T-cell (primary cell): ENCODE results near the gene CD7. TPM values are rescaled to one million over a fixed set of nuclear protein-coding genes. Genes with fewer than 3 reads are reported as not detected.

ENCODE experiments used
- ATAC-seq, 4 experiments: fragments of 200-7000 bp in 3 of 4; fragments of 150-1000 bp in 1 of 4; cut with Tn5 transposase; replicated peaks in 1 of 4; 1 replicate in 3 of 4; 2 replicates in 1 of 4; pipeline ENCODE4 v1.10.0; 2021; ENCODE audit warnings: moderate library complexity in 3 of 4, mild to moderate bottlenecking in 2 of 4, moderate number of reproducible peaks in 1 of 4
- CTCF ChIA-PET, 2 donors: fragments of 300-600 bp; sonication (Branson Sonifier 250); formaldehyde crosslinking; loops; one replicate each; lab custom pipeline; 2022; ENCODE audit warnings: antibody characterized with exemption in 2 of 2; lab: Charles Lee
- POLR2A ChIA-PET, 2 donors: fragments of 300-600 bp; sonication (Branson Sonifier 250); formaldehyde crosslinking; loops; one replicate each; lab custom pipeline; 2022; ENCODE audit warnings: antibody characterized with exemption in 2 of 2; lab: Charles Lee
- DNase-seq, 35 experiments: peaks; one replicate each; pipeline versions ENCODE4 v3.0.0 to v3.0.0-alpha.2; 2013 to 2023
- H3K27ac ChIP-seq: one replicate; pipeline ENCODE4 v1.5.1; 2013; ENCODE audit warnings: low read length
- H3K27me3 ChIP-seq, 2 experiments: replicated peaks in 1 of 2; 1 replicate in 1 of 2; 2 replicates in 1 of 2; pipeline versions ENCODE4 v1.6.1 to v1.7.0; 2013; ENCODE audit warnings: low read length in 1 of 2, mixed read lengths in 1 of 2; ENCODE audit not compliant: control insufficient read depth in 2 of 2, insufficient read depth in 2 of 2; ENCODE audit errors: extremely low read depth in 1 of 2
- H3K36me3 ChIP-seq, 2 donors: 1 replicate in 1 of 2; 2 replicates in 1 of 2; pipeline versions ENCODE4 v1.6.1 to v1.7.0; 2013; ENCODE audit warnings: low read length in 1 of 2; ENCODE audit not compliant: control insufficient read depth in 2 of 2, insufficient read depth in 1 of 2; ENCODE audit errors: extremely low read depth in 1 of 2
- H3K4me1 ChIP-seq, 2 experiments: 1 replicate in 1 of 2; 2 replicates in 1 of 2; pipeline versions ENCODE4 v1.6.1 to v1.7.0; 2013; ENCODE audit warnings: low read length in 2 of 2, mixed read lengths in 1 of 2; ENCODE audit not compliant: insufficient read depth in 2 of 2, control insufficient read depth in 1 of 2; ENCODE audit errors: extremely low read depth in 1 of 2
- H3K4me3 ChIP-seq, 2 donors: 1 replicate in 1 of 2; 2 replicates in 1 of 2; pipeline versions ENCODE4 v1.5.1 to v1.7.0; 2013; ENCODE audit warnings: mild to moderate bottlenecking in 2 of 2, low read length in 1 of 2, moderate library complexity in 1 of 2; ENCODE audit not compliant: control insufficient read depth in 1 of 2; ENCODE audit errors: extremely low read depth in 1 of 2
- H3K9me3 ChIP-seq: 2 replicates; pipeline ENCODE4 v1.7.0; 2013
- H3K27ac Mint-ChIP-seq, 2 donors: one replicate each; pipeline ENCODE4 v1.8.0; 2020 to 2021; ENCODE audit warnings: mild to moderate bottlenecking in 2 of 2, mixed read lengths in 2 of 2
- H3K27me3 Mint-ChIP-seq, 2 donors: one replicate each; pipeline ENCODE4 v1.8.0; 2021 to 2022; ENCODE audit warnings: mixed read lengths in 2 of 2
- H3K36me3 Mint-ChIP-seq: one replicate; pipeline ENCODE4 v1.8.0; 2021; ENCODE audit warnings: mixed read lengths
- H3K4me1 Mint-ChIP-seq, 3 donors: one replicate each; pipeline ENCODE4 v1.8.0; 2020 to 2022; ENCODE audit warnings: mixed read lengths in 3 of 3, mild to moderate bottlenecking in 1 of 3
- H3K4me3 Mint-ChIP-seq, 3 donors: one replicate each; pipeline ENCODE4 v1.8.0; 2020 to 2022; ENCODE audit warnings: mild to moderate bottlenecking in 3 of 3, mixed read lengths in 3 of 3, moderate library complexity in 3 of 3
- H3K9me3 Mint-ChIP-seq, 3 donors: one replicate each; pipeline ENCODE4 v1.8.0; 2020 to 2022; ENCODE audit warnings: mixed read lengths in 3 of 3
- WGBS: methylation state at CpG from one replicate; pipeline ENCODE4 v1.1.5; 2013; ENCODE audit warnings: missing lambda C conversion rate; ENCODE audit not compliant: insufficient coverage; 5-methylcytosine and 5-hydroxymethylcytosine counted together
- total RNA-seq, 35 experiments: library from RNA in 6 of 35; stranded (reverse) in 6 of 35; fragments of 120-200 nt in 1 of 35; gene quantifications; one replicate each; pipeline versions ENCODE4 v1.2.1 to v1.2.4 and lab custom pipeline; 2013 to 2026

Gene CD7
- total RNA-seq, 5 donors from 2014 or later (not counting 1 experiment from before 2014, with no cell fraction given) = 104 to 265 (median 135) TPM

- Mint-ChIP-seq H3K4me1 (peaks cover 8 to 14% (median 8%) of the 10 kb centered on the region in 3 donors), H3K4me3 (no peak overlapping the region), H3K27ac (no peak overlapping the region), H3K27me3 (peaks cover 0 to 1% of the 10 kb centered on the region in 2 donors), H3K9me3 (no peaks in the 10 kb centered on the region), H3K36me3 (no peaks in the 10 kb centered on the region)
- DNase-seq (no peak), ATAC-seq (no peak)
- Histone ChIP-seq H3K27me3 (peaks cover 0 to 19% of the 10 kb centered on the region in 2 experiments), H3K27ac (no peak overlapping the region), H3K4me1 (peaks cover 0 to 9% of the 10 kb centered on the region in 2 experiments), H3K36me3 (peaks cover 0 to 3% of the 10 kb centered on the region in 2 donors), H3K9me3 (no peaks in the 10 kb centered on the region), H3K4me3 (no peak overlapping the region)
- CTCF ChIA-PET = no interaction called here
- POLR2A ChIA-PET = no interaction called here
- WGBS = 98% methylated on average over 5 of the region's 5 CpGs
Observed at GRCh38 chr17:82343560-82343959, 26.2 kb upstream of the CD7 start.

DNA sequence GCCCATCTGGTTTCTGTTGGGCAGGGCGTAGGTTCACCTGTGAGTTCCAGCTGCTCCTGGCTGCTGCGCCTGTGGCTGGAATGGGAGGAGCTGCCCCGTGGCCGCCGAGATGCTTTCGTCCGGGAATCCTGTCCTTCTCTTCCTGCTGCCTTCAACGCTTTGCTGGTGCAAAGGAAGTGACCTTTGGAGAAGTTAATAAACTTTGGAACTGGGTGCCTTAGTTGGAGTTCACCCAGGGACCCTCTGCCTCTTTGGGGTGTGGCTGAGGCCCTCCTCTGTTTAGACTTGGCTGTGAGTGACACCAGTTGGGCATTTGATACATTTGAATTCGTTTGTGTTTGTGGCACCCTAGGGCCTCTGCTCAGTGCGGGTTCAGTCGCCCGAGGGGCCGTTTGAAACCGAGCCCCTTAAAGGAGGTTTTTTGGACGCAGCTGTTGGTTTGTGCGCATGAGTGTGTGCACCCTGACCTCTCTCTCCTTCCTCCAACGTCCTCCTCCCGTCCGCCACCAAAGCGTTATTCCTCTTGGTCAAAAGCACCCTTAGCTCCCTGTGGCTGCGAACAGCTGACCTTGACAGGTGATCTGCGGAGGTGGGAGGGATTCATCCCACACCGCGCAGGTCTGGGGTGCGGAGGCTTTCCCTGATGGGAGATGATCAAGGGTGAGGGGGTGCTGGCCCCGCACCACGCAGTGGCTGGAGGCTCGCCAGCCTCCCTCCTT lies 25.1 kb upstream of the CD7 start:
- POLR2A ChIA-PET = no interaction called here
- Mint-ChIP-seq H3K4me1 (peaks cover 8 to 16% (median 8%) of the 10 kb centered on the region in 3 donors), H3K4me3 (no peak overlapping the region), H3K36me3 (no peaks in the 10 kb centered on the region), H3K27me3 (no peaks in the 10 kb centered on the region), H3K27ac (no peak overlapping the region), H3K9me3 (no peaks in the 10 kb centered on the region)
- DNase-seq = no peak
- peaks cover 0 to 9% of the 10 kb centered on the region in 2 experiments for H3K4me1 ChIP-seq
- H3K9me3 ChIP-seq = no peaks in the 10 kb centered on the region
- ATAC-seq = no peak
- no peak overlapping the region for H3K4me3 ChIP-seq
- H3K36me3 ChIP-seq = peaks cover 0 to 3% of the 10 kb centered on the region in 2 donors
- no peak overlapping the region for H3K27ac ChIP-seq
- CTCF ChIA-PET = no interaction called here
- H3K27me3 ChIP-seq = peaks cover 0 to 11% of the 10 kb centered on the region in 2 experiments
- 87% methylated on average over 11 of the region's 28 CpGs for WGBS

DNA sequence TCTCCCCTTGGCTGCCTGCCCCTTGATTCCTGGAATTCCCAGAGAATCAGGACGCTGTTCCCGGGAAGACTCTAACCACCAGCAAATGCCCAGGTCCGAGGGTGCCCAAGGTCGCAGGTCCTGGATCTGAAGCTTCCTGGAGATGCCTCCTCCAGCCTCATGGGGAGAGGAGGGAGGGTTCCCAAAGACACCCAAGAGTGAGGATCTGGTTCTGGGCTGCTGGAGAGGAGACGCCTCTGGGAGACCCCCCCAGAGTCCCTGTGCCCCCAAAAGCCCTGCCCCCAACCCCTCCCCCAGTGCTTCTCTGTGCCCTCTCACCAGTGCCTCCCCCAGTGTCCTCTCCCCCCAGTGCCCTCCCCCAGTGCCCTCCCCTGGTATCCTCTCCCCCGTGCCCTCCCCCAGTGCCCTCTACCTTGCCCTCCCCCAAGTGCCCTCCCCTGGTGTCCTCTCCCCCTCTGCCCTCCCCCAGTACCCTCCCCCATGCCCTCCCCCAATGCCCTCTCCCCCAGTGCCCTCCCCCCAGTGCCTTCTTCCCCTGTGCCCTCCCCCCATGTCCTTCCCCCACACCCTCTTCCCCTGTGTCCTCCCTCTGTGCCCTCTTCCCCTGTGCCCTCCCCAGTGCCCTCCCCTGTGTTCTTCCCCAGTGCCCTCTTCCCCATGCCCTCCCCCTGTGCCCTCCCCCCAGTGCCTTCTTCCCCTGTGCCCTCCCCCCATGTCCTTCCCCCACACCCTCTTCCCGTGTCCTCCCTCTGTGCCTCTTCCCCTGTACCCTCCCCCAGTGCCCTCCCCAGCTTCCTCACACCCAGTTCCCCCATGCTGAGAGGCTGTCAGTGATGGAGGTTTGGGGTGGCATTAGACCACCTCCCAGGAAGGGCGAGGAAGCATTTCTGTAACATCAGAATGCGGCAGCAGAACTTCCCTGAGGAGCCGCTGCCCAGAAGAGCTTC lies 22.5 kb upstream of the CD7 start:
- no peaks in the 10 kb centered on the region for H3K9me3 ChIP-seq
- H3K27ac ChIP-seq = no peak overlapping the region
- peaks cover 0 to 9% of the 10 kb centered on the region in 2 experiments for H3K4me1 ChIP-seq
- H3K4me3 ChIP-seq = no peak overlapping the region
- ChIA-PET POLR2A (no interaction called here), CTCF (no interaction called here)
- H3K36me3 Mint-ChIP-seq = no peaks in the 10 kb centered on the region
- no peak for DNase-seq
- no peak overlapping the region for H3K4me3 Mint-ChIP-seq
- ATAC-seq = no peak
- WGBS = 88% methylated on average over 5 of the region's 10 CpGs
- peaks cover 12 to 17% (median 13%) of the 10 kb centered on the region in 3 donors for H3K4me1 Mint-ChIP-seq
- H3K27ac Mint-ChIP-seq = no peak overlapping the region
- H3K9me3 Mint-ChIP-seq = no peaks in the 10 kb centered on the region
- peaks cover 0 to 2% of the 10 kb centered on the region in 2 donors for H3K27me3 Mint-ChIP-seq
- H3K36me3 ChIP-seq = no peaks in the 10 kb centered on the region
- peaks cover 0 to 6% of the 10 kb centered on the region in 2 experiments for H3K27me3 ChIP-seq

- DNase-seq = no peak
- H3K9me3 ChIP-seq = no peaks in the 10 kb centered on the region
- peaks cover 0 to 14% of the 10 kb centered on the region in 2 experiments for H3K27me3 ChIP-seq
- H3K4me3 ChIP-seq = no peak overlapping the region
- POLR2A ChIA-PET = no interaction called here
- peaks cover 0 to 2% of the 10 kb centered on the region in 2 donors for H3K27me3 Mint-ChIP-seq
- no peak overlapping the region for H3K4me3 Mint-ChIP-seq
- peaks cover 3 to 17% of the 10 kb centered on the region in 2 experiments for H3K4me1 ChIP-seq
- CTCF ChIA-PET = no interaction called here
- no peaks in the 10 kb centered on the region for H3K36me3 Mint-ChIP-seq
- no peak for ATAC-seq
- 71% methylated on average over 25 of the region's 29 CpGs for WGBS
- no peaks in the 10 kb centered on the region for H3K36me3 ChIP-seq
- no peak overlapping the region for H3K27ac ChIP-seq
- peaks cover 16 to 24% (median 19%) of the 10 kb centered on the region in 3 donors for H3K4me1 Mint-ChIP-seq
- H3K9me3 Mint-ChIP-seq = no peaks in the 10 kb centered on the region
- H3K27ac Mint-ChIP-seq = no peak overlapping the region
Observed at GRCh38 chr17:82338858-82339633, 21.6 kb upstream of the CD7 start.

GRCh38 chr17:82334622-82335394 lies 17.4 kb upstream of the CD7 start:
- ATAC-seq (peak; percentile 13 to 56 (median 26)), DNase-seq (peak in 2 of 35 experiments; percentile 22 to 46)
- Histone ChIP-seq H3K9me3 (no peaks in the 10 kb centered on the region), H3K36me3 (no peaks in the 10 kb centered on the region), H3K4me1 (peaks cover 6 to 35% of the 10 kb centered on the region in 2 experiments), H3K27me3 (peaks cover 0 to 50% of the 10 kb centered on the region in 2 experiments), H3K4me3 (peak overlapping the region; percentile 26 to 62), H3K27ac (peak overlapping the region; percentile 62)
- Mint-ChIP-seq H3K4me3 (peak overlapping the region; percentile 95 to 98 (median 96)), H3K27ac (peak overlapping the region; percentile 100), H3K4me1 (peaks cover 24 to 35% (median 25%) of the 10 kb centered on the region in 3 donors), H3K36me3 (no peaks in the 10 kb centered on the region), H3K27me3 (peaks cover 3 to 6% of the 10 kb centered on the region in 2 donors), H3K9me3 (no peaks in the 10 kb centered on the region)
- WGBS = 25% methylated on average over 10 of the region's 16 CpGs
- ChIA-PET CTCF (interaction anchor here (0.6 kb wide), 2 partner anchors 37 to 120 kb away, joined by 5 to 8 read pairs; no protein-coding TSS in a partner anchor), POLR2A (interaction anchor here in 1 of 2 donors (0.6 to 0.7 kb wide), 2 partner anchors 20 to 211 kb away, joined by 4 read pairs; no protein-coding TSS in a partner anchor)
